K562 (cell line): ENCODE results near the gene GNG7. TPM values are rescaled to one million over a fixed set of nuclear protein-coding genes. Genes with fewer than 3 reads are reported as not detected.

Source experiments
- BRD9 ChIP-seq: fragments of 450-650 bp; IDR thresholded peaks from 2 replicates; pipeline ENCODE4 v1.6.1; 2018; ENCODE audit warnings: low read depth; ENCODE audit not compliant: partially characterized antibody
- NFIX ChIP-seq: fragments of 250-450 bp; sonication (Bioruptor Pico); IDR thresholded peaks from 2 replicates; pipeline ENCODE4 v1.4.0; 2020; ENCODE audit warnings: low read depth, mild to moderate bottlenecking, moderate library complexity
- OTX1 ChIP-seq: fragments of 450-650 bp; formaldehyde crosslinking; IDR thresholded peaks from 2 replicates; pipeline ENCODE4 v1.4.0; 2022; ENCODE audit warnings: mild to moderate bottlenecking
- POLR2AphosphoS2 ChIP-seq: IDR thresholded peaks from 2 replicates; pipeline ENCODE4 v1.6.1; 2012; ENCODE audit warnings: low read length, improper control_type of control experiment
- PPARD ChIP-seq: fragments of 250-450 bp; sonication (Bioruptor Pico); IDR thresholded peaks from 2 replicates; pipeline ENCODE4 v1.8.0; 2022; ENCODE audit warnings: inconsistent platforms, mild to moderate bottlenecking, moderate library complexity
- ZC3H4 ChIP-seq: sonication (generic); formaldehyde crosslinking; IDR thresholded peaks from 2 replicates; pipeline ENCODE4 v1.9.0; 2021; ENCODE audit warnings: missing genetic modification reagents, borderline replicate concordance
- ZFP1 ChIP-seq: fragments of 450-650 bp; formaldehyde crosslinking; IDR thresholded peaks from 2 replicates; pipeline ENCODE4 v1.4.0; 2020; ENCODE audit warnings: mild to moderate bottlenecking, mixed read lengths
- ZNF263 ChIP-seq: sonication (generic); formaldehyde crosslinking; IDR thresholded peaks from 2 replicates; pipeline ENCODE4 v1.8.0; 2022; ENCODE audit warnings: mild to moderate bottlenecking, missing genetic modification reagents, borderline replicate concordance
- ZNF507 ChIP-seq: conservative IDR thresholded peaks from 2 replicates; pipeline ENCODE4 v1.6.1; 2017; ENCODE audit warnings: missing genetic modification characterization, missing compliant biosample characterization
- polyA plus RNA-seq, 8 experiments: library from polyadenylated mRNA; depleted of rRNA in 4 of 8; stranded (reverse) in 5 of 8; unstranded in 3 of 8; fragments of >200 nt; fragmentation: Nextera tagmentation in 2 of 8; fragmentation: Illumina TruSeq in 1 of 8; extraction: Ambion mirVana in 2 of 8; extraction: Trizol in 1 of 8; gene quantifications; 2 replicates each; pipeline versions ENCODE4 v1.2.1 to v1.2.3, GENCODE V29; 2011 to 2014; ENCODE audit warnings: inconsistent platforms in 1 of 8, missing spikeins in 1 of 8
- total RNA-seq, 7 experiments: library from RNA; depleted of rRNA in 6 of 7; stranded (reverse); fragments of >200 nt in 6 of 7; fragmentation: Illumina TruSeq in 2 of 7; extraction: Trizol in 2 of 7; gene quantifications; 2 replicates each; pipeline versions ENCODE4 v1.2.1 to v1.2.3, GENCODE V29; 2011 to 2021; ENCODE audit warnings: low replicate concordance in 1 of 7
- TF ChIP-seq, protein P1 (sequence below): fragments of 450-650 bp; IDR thresholded peaks from 2 replicates; pipeline ENCODE4 v1.6.1; 2017; ENCODE audit warnings: mild to moderate bottlenecking, moderate library complexity
- TF ChIP-seq, protein P2 (sequence below): fragments of 450-650 bp; IDR thresholded peaks from 2 replicates; pipeline ENCODE4 v1.6.1; 2016; ENCODE audit warnings: mild to moderate bottlenecking

The GNG7 gene
- total and polyA plus RNA-seq, 9 of the 15 experiments (the other 6 are each of a cell fraction or from before 2014, with no cell fraction given): 0.01 to 0.20 (median 0.06) TPM; not detected in 1

DNA sequence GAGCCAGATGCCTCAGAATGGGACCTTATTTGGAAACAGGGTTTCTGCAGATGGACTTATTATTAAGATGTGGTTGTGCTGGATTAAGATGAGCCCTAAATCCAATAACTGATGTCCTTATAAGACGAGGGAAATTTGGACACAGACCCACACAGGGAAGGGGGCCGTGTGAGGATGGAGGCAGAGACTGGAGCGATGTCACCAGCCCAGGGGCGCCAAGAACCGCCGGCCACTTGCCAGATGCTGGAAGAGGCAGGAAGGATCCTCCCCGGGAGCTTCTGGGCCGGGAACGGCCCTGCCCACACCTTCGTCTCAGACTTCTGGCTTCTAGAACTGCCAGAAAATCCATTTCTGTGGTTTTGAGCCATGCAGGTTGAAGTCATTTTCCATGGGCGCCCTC, 26.6 kb downstream of the GNG7 start (continued):
- no peak for TF ChIP-seq PPARD (CRISPR knock-in tag)
- no peak for TF ChIP-seq ZC3H4 (CRISPR knock-in tag)
- TF ChIP-seq NFIX (CRISPR knock-in tag): no peak
- no peak for TF ChIP-seq POLR2AphosphoS2
- TF ChIP-seq, protein P1, sequence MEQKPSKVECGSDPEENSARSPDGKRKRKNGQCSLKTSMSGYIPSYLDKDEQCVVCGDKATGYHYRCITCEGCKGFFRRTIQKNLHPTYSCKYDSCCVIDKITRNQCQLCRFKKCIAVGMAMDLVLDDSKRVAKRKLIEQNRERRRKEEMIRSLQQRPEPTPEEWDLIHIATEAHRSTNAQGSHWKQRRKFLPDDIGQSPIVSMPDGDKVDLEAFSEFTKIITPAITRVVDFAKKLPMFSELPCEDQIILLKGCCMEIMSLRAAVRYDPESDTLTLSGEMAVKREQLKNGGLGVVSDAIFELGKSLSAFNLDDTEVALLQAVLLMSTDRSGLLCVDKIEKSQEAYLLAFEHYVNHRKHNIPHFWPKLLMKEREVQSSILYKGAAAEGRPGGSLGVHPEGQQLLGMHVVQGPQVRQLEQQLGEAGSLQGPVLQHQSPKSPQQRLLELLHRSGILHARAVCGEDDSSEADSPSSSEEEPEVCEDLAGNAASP: no peak
- no peak for TF ChIP-seq ZFP1 (CRISPR knock-in tag)
- no peak for TF ChIP-seq ZNF263 (CRISPR knock-in tag)
- TF ChIP-seq, protein P2, sequence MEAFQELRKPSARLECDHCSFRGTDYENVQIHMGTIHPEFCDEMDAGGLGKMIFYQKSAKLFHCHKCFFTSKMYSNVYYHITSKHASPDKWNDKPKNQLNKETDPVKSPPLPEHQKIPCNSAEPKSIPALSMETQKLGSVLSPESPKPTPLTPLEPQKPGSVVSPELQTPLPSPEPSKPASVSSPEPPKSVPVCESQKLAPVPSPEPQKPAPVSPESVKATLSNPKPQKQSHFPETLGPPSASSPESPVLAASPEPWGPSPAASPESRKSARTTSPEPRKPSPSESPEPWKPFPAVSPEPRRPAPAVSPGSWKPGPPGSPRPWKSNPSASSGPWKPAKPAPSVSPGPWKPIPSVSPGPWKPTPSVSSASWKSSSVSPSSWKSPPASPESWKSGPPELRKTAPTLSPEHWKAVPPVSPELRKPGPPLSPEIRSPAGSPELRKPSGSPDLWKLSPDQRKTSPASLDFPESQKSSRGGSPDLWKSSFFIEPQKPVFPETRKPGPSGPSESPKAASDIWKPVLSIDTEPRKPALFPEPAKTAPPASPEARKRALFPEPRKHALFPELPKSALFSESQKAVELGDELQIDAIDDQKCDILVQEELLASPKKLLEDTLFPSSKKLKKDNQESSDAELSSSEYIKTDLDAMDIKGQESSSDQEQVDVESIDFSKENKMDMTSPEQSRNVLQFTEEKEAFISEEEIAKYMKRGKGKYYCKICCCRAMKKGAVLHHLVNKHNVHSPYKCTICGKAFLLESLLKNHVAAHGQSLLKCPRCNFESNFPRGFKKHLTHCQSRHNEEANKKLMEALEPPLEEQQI: no peak
- no peak for TF ChIP-seq BRD9
- TF ChIP-seq ZNF507 (tag): no peak
- TF ChIP-seq OTX1 (CRISPR knock-in tag): no peak
- TF ChIP-seq, all 486 proteins: peak for 0
